GM19452 (cell line): Measurements from ENCODE around the gene INPP5J.

Experiments used
- ATAC-seq: cut with Tn5 transposase; IDR thresholded peaks from one replicate; pipeline ENCODE4 v1.9.1; 2021; ENCODE audit not compliant: unreplicated experiment

The INPP5J gene

DNA sequence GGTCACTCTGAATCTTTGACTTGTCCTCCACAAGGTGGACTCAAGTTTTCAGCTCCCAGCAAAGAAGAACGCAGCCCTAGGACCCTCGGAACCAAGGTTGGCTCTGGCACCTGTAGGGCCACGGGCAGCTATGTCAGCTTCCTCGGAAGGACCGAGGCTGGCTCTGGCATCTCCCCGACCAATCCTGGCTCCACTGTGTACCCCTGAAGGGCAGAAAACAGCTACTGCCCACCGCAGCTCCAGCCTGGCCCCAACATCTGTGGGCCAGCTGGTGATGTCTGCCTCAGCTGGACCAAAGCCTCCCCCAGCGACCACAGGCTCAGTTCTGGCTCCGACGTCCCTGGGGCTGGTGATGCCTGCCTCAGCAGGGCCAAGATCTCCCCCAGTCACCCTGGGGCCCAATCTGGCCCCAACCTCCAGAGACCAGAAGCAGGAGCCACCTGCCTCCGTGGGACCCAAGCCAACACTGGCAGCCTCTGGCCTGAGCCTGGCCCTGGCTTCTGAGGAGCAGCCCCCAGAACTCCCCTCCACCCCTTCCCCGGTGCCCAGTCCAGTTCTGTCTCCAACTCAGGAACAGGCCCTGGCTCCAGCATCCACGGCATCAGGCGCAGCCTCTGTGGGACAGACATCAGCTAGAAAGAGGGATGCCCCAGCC is 2.2 kb downstream of the INPP5J start:
- ATAC-seq = no peak

DNA sequence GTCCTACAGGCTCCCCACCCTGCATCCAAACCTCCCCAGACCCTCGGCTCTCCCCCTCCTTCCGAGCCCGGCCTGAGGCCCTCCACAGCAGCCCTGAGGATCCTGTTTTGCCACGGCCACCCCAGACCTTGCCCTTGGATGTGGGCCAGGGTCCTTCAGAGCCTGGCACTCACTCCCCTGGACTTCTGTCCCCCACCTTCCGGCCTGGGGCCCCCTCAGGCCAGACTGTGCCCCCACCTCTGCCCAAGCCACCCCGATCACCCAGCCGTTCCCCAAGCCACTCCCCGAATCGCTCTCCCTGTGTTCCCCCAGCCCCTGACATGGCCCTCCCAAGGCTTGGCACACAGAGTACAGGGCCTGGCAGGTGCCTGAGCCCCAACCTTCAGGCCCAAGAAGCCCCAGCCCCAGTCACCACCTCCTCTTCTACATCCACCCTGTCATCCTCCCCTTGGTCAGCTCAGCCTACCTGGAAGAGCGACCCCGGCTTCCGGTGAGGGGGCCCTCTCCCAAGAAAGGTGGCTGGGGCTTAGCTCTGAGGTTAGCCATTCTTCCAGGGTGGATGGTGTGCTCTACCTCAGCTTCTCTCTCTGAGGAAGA is 2.9 kb downstream of the INPP5J start:
- ATAC-seq = no peak

DNA sequence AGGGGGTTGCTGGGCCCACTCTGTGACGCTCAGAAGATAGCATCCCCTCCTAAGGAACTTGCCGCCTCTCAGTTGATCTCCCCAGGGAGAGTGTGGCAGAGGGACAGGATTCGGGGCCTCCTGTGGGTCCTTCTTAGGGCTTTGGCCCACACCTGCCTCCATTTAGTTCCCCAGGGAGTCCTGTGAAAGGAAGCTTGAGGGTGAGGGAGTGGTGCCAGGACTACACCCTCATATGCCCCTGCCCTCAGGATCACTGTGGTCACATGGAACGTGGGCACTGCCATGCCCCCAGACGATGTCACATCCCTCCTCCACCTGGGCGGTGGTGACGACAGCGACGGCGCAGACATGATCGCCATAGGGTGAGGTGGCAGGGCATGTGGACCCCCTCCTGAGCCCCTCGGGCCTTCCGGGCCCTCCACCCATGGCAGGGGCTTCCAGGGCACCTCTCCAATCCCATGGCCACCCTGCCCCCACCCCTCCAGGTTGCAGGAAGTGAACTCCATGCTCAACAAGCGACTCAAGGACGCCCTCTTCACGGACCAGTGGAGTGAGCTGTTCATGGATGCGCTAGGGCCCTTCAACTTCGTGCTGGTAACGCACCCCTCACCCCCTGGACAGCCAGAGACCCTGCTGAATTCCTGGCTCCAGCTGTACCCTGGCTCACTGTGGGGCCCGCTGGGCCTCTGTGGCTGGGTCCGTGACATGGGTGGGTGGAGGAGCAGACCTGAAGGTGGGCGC is 3.5 kb downstream of the INPP5J start:
- ATAC-seq = no peak

DNA sequence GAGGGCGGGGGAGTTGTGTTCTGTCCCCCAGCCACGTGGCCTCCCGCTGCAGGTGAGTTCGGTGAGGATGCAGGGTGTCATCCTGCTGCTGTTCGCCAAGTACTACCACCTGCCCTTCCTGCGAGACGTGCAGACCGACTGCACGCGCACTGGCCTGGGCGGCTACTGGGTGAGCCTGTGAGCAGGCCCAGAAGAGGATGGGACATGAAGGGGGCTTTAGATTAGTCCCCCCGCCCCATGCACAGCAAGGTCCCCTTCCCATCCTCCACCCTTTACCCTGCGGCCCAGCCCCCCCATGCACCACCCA is 4.1 kb downstream of the INPP5J start:
- no peak for ATAC-seq

DNA sequence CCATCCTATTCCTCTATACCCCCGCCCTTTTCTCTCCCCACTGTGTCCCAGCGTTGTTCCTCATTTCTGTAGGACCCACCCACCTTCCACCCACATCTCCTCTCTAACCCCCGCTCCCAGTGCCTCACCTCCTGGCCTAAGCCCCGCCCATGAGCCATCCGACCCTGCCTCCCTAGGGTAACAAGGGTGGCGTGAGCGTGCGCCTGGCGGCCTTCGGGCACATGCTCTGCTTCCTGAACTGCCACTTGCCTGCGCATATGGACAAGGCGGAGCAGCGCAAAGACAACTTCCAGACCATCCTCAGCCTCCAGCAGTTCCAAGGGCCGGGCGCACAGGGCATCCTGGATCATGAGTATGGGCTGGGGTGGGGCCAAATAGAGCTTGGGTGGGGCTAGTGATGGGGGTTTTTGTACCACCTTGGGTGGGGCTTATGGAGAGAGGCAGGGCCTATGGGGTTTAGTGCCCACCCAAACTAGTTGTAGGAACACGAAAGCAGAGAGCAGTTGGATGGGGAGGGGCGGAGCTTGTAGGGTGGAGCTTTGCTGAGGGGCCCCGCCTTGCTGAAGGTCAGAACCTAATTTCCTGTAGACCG is 4.5 kb downstream of the INPP5J start:
- ATAC-seq = no peak

DNA sequence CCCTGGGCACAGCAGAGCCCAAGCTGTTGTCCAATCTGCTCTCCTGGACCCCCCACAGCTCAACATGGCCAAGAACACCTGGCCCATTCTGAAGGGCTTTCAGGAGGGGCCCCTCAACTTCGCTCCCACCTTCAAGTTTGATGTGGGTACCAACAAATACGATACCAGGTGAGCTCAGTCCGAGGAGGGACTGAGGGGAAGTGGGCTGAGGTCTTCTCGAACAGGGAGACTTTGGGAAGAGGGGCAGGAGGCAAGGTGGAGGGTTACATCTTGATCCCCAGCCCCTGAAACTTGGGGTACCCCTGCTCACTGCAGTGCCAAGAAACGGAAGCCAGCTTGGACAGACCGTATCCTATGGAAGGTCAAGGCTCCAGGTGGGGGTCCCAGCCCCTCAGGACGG is 5.4 kb downstream of the INPP5J start:
- ATAC-seq = no peak

DNA sequence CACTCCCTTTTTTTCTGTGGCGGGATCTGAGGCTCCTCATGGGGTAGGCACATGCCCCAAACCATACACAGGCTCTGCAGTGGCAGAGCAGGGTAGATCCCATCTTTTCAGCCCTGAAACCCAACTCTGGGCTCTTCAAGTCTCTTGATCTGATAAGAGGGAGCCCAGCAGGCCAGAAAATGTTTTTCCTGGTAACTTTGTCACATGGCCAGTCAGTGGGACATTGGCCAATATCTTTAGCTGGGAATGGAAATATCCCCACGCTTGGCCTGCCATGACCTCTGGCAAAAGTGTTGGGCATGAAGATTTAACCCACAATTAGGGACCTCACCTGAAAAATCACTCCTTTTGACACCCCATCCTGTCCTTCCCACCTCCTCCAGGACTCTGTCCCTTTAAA is 8.1 kb downstream of the INPP5J start:
- ATAC-seq = no peak

DNA sequence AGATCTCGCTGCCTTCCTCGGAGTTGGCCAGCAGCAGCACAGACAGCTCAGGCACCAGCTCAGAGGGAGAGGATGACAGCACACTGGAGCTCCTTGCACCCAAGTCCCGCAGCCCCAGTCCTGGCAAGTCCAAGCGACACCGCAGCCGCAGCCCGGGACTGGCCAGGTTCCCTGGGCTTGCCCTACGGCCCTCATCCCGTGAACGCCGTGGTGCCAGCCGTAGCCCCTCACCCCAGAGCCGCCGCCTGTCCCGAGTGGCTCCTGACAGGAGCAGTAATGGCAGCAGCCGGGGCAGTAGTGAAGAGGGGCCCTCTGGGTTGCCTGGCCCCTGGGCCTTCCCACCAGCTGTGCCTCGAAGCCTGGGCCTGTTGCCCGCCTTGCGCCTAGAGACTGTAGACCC is 11.1 kb downstream of the INPP5J start:
- ATAC-seq = no peak

DNA sequence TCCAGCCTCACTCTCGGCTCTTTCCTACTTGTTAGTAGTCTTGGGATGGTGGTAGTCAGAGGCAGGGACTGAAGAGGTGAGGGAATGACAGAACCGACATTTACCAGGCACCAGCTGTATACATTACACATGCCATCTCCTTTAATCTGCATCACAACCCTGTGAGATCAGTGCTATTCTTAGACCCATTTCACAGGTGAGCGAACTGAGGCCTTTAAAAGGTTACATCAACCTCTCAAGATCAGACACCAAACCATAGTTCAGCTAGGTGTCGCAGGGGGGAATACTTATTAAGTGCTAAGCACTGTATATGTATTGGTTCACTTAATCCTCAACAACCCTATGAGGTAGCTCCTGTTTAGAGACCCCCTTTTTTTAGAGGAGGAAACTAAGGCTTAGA is 11.9 kb downstream of the INPP5J start:
- ATAC-seq = no peak

DNA sequence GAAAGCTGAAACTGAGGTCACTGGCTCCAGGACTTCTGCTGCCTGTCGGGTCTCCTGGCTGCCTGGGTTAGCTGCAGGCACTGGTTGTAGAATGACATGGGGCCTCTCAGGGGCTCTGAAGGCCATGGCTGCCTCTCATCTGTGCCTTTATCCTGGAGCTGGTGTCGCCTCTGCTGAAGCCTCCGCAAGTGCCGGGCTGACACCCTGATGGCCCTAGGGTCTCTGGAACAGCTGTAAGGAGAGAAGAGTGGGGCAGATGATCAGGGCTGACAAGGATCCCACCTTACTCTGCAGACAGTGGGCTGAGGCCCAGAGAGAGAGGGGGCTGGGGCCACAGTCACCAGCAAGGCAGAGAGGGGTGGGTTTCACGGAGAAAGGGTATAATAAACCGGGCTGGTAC is 12.9 kb downstream of the INPP5J start:
- no peak for ATAC-seq

DNA sequence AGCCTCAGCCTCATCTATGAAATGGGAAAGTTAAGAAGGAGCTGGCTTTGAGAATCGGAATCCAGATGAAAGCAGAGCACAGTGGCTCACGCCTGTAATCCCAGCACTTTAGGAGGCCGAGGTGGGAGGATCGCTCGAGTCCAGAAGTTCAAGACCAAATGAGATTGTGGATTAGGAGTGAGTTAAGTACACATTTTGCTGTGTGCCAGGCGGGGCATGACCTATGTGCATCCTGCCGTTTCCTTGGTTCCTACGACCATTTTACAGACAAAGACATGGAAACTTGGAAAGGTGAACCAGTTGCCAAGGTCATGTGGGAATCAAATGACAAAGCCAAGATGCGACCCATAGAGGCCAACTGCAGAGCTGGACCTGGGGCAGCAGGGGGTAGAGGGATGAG is 13.4 kb downstream of the INPP5J start:
- no peak for ATAC-seq

DNA sequence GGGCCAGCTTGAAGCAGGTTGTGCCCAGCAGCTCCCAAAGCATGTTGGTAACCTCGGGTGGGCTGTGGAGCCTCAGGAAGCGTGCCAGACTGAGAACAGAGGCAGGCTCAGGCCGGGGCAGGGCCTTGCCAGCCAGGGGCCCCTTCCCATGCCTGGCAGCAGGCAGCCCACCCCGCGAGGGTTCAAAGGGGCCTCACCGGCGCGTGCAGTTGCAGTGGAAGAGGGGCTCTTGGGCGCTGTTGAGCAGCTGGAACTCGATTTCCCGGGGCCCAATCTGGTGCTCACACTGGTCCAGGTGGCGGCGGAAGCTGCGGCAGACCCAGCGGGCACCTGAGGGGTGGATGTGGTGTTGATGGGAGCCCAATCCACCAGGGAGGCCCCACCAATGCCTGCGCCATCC is 13.9 kb downstream of the INPP5J start:
- no peak for ATAC-seq

DNA sequence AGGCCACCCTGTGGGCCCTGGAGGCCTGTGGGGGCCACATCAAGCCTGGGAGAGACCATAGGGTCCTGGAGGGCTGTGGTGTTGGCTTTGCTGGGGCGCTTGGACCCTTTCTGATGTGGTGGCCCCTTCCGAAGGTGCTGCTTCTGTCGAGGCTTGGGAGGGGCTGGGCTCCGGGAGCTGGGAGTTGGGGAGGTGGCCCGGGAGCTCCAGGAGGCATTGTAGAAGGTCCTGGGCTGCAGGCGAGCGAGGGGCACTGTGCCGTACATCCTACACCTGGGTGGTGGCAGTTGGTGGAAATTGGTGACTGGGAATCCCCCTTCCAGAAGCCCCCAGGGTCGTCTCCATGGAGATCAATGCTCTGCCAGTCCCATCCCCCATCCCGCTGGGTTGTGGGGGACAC is 15.0 kb downstream of the INPP5J start:
- ATAC-seq = no peak

DNA sequence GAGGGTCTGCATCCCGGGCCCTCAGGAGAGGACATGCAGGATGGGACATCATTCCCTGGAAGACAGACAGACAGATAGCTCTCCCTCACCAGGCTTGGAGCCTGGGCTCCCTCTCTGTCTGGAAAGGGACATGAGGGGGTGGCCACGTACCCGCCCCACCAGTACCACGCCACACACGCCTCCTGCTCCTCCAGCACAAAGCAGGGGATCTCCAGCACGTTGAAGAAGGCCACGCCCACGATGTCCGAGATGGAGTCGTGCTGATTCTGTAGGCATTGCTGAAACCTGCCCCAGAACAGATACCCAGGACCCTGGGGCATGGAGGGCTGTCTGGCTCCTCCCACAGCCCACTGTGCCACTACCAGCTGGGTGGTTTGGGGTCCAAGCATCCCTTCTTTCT is 15.4 kb downstream of the INPP5J start:
- ATAC-seq = no peak

DNA sequence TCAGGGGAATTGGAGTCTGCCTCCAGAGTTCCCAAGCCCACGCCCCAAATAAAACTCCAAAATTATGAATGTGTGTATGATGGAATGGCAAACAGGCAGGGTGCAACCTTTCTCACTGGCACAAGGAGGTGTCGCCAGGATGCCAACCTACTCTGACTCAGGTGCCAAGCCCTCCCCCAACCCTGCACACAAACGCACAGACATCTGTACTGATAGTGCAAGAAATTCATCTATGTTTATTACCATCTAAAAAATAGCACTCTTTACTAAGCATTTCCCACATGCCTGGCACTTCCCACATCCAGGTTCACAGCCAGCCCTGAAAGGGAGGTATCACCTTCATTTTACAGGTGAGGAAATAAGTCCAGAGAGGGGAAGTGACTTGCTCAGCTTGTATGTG is 16.3 kb downstream of the INPP5J start:
- ATAC-seq = no peak

DNA sequence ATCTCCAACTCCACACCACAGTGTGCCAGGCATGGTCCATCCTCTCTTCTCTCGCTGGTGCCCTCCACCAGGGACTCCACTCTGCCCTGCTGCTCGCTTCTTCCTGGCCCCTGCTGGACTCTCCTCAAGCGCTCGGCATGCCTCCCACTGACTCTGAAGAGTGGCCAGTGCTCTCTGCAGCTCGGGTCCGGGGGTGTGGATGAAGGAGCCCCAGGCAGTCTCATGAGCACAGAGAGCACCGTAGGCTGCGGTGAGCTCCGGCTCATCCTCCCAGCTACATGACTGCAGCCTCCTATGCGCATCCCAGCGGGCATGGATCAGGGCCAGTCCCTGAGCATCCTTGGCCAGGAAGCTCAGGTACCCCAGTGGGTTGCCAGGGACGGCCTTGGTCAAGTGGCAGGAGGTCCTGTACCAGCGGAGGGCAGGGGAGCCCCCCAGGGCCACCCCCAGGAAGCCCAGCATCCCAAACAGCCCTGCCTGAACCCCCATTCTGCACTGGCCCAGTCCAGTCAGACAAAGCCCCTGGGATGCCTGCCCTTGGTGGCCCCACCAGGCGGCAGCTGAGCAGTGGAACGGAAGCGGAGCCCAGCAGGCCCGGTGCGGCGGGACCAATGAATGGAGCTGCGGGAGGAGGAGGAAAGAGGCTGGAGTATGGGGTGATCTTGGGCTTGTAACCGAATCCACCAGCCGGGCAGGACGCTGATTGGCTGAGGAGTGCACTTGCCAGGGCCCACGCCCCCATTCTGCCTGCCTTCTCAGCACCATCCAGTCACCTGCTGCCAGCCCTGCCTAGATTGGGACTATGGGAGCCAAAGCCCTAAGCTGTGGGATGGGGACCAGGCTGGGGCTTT is 17.3 kb downstream of the INPP5J start, which contains the start of gene PLA2G3:
TSS of gene PLA2G3 (minus strand) at position 643 of the 851 bp plus-strand sequence. CDS start at position 489, 154 bp downstream.
- ATAC-seq = no peak

DNA sequence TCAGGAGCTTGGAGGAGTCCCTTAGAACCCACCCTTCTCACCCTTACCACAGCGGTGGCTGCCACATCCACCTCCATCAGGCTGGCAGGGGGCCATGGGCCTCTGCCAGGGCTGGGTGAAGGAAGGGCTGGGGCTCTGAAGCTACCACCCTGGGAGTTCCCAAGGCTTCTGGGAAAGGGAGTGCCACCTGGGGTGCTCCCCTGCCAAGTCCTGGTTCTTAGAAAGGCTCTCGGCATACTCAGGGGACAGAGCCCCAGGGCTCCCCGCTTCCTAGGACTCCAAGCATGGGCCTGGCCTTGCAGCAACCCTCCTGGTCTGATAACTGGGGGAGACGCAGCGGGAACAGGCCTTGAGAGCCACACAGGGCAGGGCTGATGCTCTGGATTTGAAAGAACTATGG is 18.0 kb downstream of the INPP5J start:
- no peak for ATAC-seq

DNA sequence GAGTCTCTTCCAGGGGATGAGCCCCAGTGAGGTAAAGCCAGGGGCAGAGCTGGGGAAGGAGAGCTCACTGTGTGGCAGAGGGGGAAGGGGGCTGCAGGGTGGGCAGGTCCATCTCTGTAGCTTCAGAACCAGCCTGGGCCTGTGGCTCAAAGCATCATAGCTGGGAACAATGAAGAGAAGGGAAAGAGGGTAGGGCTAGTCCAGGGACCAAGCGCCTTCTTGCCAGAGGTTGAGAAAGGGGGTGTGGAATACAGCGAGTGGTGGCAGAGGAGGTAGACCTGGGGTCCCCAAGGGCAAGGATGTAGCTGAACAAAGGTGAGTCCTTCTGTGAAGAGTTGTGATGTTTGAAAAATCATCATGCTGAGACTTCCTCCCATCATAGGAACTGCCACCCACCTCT is 18.8 kb downstream of the INPP5J start:
- ATAC-seq = no peak

DNA sequence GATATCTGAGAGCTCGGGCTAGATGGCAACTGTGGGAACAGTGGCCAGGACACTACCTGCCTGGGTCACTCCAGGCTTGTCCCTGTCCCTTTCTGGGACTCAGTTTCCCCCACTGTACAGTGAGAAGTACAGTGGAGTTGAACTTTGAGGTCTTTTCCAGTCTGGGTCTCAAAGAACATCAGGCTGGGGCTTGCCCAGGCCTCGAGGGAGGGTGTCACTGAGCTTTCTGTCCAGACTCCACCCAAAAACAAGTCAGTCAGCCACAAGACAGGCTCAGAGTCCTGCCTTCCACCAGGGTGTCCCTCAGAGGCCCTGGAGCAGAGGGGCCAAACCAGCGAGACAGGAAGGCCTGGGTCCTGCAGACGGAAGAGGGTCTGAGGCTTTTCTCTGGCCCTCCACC is 19.5 kb downstream of the INPP5J start:
- no peak for ATAC-seq

DNA sequence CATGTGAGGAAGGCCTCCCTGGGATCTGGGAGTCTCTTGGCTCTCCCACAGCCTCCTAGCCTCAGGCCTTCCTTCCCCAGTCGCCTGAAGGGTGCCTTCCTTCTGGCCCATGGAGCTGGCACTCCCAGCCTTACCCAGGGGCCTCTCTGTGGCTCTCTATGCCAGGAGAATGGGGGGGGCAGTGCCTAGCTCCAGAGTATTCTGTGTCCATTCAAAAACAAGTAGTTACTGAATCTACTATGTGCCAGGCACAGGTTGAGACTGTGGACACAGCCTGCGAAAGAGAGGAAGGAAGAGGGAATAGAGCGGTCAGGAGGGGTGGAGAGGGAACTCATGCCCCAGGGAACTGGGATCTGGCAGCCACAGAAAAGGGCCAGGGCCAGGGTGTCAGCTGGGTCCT is 20.3 kb downstream of the INPP5J start:
- ATAC-seq = no peak

DNA sequence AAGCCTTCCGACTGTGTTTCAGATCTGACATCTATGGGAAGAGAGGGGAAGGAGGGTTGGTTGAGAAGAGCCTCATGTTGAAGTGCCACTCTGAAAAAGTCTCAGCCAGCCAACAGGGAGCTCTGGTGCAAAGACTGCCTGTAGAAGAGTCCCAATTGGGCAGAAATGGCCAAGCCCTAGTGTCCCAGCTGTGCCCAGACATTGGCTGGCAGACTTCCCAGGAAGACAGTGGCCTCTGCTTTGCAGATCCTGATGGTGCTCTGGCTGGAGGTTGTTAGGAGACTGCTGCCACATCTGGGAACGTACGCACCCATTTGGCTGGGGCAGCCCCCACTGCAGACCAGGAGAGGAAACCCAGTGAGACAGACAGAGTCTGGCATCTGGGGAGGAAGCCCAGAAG is 20.8 kb downstream of the INPP5J start:
- no peak for ATAC-seq
